Activated naive CD4-positive, alpha-beta T cell treated with anti-CD3 and anti-CD28 coated beads, Interleukin-2, amount 10 ng/mL, durations not matched to agents 7 days and 5 days (primary cell): ENCODE results near the gene RNF223.
"Not testable (repeated sequence)": the region's sequence is repeated elsewhere in the genome, so short reads cannot be mapped to it uniquely, and the experiment has no call there.

Experiments used
- CTCF ChIA-PET: fragments of 350-600 bp; sonication (Branson Sonifier 250); formaldehyde crosslinking; loops from one replicate; lab custom pipeline; 2021; ENCODE audit warnings: antibody characterized with exemption; lab: Charles Lee
- DNase-seq: peaks from one replicate; pipeline ENCODE4 v3.0.0-alpha.2; 2020
- H3K27ac Mint-ChIP-seq: one replicate; pipeline ENCODE4 v1.8.0; 2021; ENCODE audit warnings: mild to moderate bottlenecking, moderate library complexity, mixed read lengths
- H3K27me3 Mint-ChIP-seq: one replicate; pipeline ENCODE4 v1.8.0; 2021; ENCODE audit warnings: mild to moderate bottlenecking, mixed read lengths
- H3K36me3 Mint-ChIP-seq: one replicate; pipeline ENCODE4 v1.8.0; 2021; ENCODE audit warnings: mixed read lengths
- H3K4me1 Mint-ChIP-seq: one replicate; pipeline ENCODE4 v1.8.0; 2021; ENCODE audit warnings: mixed read lengths
- H3K4me3 Mint-ChIP-seq: one replicate; pipeline ENCODE4 v1.8.0; 2021; ENCODE audit warnings: mild to moderate bottlenecking, moderate library complexity, mixed read lengths
- H3K9me3 Mint-ChIP-seq: one replicate; pipeline ENCODE4 v1.8.0; 2021; ENCODE audit warnings: mixed read lengths

RNF223 gene

DNA sequence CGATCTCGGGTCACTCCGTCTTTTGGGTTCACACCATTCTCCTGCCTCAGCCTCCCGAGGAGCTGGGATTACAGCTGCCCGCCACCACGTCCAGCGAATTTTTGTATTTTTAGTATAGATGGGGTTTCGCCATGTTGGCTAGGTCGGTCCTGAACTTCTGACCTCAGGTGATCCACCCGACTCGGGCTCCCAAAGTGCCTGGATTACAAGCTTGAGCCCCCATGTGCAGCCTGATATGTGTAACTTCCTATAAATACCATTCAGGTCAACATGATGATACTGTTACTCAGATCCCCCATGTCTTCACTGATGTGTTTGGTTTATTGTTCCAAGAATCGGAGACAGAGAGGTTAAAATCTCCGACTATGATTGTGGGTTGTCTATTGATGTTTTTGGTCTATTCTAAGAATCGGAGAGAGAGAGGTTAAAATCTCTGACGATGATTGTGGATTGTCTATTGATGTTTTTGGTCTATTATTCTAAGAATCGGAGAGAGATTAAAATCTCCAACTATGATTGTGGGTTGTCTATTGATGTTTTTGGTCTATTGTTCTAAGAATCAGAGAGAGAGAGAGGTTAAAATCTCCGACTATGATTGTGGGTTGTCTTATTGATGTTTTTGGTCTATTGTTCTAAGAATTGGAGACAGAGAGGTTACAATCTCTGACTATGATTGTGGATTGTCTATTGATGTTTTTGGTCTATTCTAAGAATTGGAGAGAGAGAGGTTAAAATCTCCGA lies 24.7 kb upstream of the RNF223 start:
- peak overlapping the region; percentile 90 for H3K27ac Mint-ChIP-seq
- peak overlapping the region; percentile 39 for H3K4me3 Mint-ChIP-seq
- CTCF ChIA-PET, result no interaction called here
- no peak for DNase-seq
- H3K9me3 Mint-ChIP-seq, result peaks cover 48% of the 10 kb centered on the region
- H3K36me3 Mint-ChIP-seq, result peaks cover 39% of the 10 kb centered on the region
- peaks cover 41% of the 10 kb centered on the region for H3K4me1 Mint-ChIP-seq
- H3K27me3 Mint-ChIP-seq, result no peaks in the 10 kb centered on the region

DNA sequence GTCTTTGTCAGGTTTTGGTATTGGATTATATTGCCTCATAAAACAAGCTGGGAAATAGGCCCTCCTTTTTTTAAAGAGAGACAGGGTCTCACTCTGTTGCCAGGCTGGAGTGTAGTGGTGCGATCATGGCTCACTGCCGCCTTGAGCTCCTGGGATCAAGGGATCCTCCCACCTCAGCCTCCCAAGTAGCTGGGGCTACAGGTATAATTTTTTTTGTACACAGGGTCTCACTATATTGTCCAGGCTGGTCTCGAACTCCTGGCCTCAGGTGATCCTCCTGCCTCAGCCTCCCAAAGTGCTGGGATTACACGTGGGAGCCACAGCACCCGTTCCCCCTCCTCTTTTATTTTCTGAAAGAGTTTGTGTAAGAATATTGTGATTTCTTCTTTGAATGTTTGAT lies 22.0 kb upstream of the RNF223 start:
- H3K27ac Mint-ChIP-seq, DNase-seq, H3K4me3 Mint-ChIP-seq, H3K27me3 Mint-ChIP-seq, CTCF ChIA-PET: not testable (repeated sequence)
- Mint-ChIP-seq H3K9me3 (peaks cover 38% of the 10 kb centered on the region), H3K36me3 (peaks cover 25% of the 10 kb centered on the region), H3K4me1 (peaks cover 27% of the 10 kb centered on the region)

DNA sequence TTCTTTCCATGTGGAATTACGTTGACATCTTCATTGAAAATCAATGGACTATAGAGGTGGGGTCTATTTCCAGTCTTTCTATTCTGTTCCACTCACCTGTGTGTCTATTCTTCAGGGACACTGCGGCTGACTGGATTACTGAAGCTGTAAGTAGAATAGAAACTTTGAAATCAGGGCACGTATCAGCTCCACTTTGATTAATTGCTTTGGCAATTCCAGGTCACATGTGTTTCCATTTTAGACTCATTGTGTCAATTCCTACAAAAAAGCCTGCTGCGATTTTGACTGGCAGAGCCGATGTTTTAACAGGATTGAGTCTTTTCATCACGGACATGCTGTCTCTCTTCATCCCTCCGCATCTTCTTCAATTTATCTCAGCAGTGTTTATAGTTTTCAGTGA lies 20.9 kb upstream of the RNF223 start:
- DNase-seq, result no peak
- no peak overlapping the region for H3K27ac Mint-ChIP-seq
- peaks cover 21% of the 10 kb centered on the region for H3K4me1 Mint-ChIP-seq
- CTCF ChIA-PET, result no interaction called here
- H3K4me3 Mint-ChIP-seq, result no peak overlapping the region
- H3K9me3 Mint-ChIP-seq, result peaks cover 31% of the 10 kb centered on the region
- H3K36me3 Mint-ChIP-seq, result peaks cover 17% of the 10 kb centered on the region
- no peaks in the 10 kb centered on the region for H3K27me3 Mint-ChIP-seq

DNA sequence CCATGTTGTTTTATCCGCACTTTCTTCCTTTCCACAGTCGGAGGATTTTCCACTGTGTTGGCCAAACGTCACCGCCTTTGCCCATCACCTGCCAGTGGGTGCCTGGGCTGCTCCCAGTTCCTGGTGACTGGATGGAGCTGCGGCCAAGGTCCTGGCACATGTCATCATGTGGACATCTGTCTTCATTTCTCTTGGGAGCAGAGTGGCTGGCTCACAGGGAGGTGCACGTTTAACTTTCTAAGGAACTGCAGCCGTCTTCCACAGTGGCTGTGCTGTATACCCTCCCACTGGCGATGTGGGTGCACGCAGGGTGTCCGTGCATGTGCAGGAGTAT lies 19.5 kb upstream of the RNF223 start:
- Mint-ChIP-seq H3K36me3 (peaks cover 3% of the 10 kb centered on the region), H3K4me3 (no peak overlapping the region), H3K9me3 (peaks cover 18% of the 10 kb centered on the region), H3K27me3 (no peaks in the 10 kb centered on the region), H3K27ac (no peak overlapping the region), H3K4me1 (peaks cover 7% of the 10 kb centered on the region)
- DNase-seq, result no peak
- CTCF ChIA-PET, result no interaction called here

DNA sequence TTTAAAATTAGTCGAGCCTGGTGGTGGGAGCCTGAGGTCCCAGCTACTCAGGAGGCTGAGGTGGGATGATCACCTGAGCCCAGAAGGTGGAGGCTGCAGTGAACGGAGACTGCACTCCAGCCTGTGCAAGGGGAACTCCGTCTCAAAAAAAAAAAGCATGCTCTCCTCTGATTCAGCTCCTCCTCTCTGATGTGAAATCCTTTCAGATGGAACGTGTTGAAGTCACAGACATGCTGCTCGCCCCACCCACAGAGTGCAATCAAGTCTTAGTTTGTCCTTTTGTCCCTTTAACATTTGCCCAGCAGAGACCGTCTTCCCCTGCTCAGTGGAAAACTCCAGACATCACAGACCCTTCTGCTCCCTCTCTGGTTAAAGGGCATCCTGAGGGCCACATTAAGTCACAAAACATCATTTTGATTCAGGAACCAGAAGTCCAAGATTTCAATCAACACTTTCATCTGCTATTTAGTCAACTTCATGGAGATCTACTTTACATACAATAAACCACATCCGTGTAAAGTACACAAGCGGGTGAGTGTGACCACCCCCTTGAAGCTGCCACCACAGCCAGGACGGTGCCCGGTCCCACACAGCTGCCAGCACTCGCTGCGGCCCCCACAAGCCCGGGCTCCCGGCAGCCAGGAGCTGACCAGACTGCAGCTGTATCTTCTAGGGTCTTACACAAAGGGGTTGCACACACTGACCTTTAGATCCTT lies 18.9 kb upstream of the RNF223 start:
- Mint-ChIP-seq H3K4me1 (peaks cover 3% of the 10 kb centered on the region), H3K27me3 (no peaks in the 10 kb centered on the region), H3K36me3 (no peaks in the 10 kb centered on the region), H3K4me3 (no peak overlapping the region), H3K9me3 (peaks cover 14% of the 10 kb centered on the region), H3K27ac (no peak overlapping the region)
- CTCF ChIA-PET, result no interaction called here
- DNase-seq, result no peak

DNA sequence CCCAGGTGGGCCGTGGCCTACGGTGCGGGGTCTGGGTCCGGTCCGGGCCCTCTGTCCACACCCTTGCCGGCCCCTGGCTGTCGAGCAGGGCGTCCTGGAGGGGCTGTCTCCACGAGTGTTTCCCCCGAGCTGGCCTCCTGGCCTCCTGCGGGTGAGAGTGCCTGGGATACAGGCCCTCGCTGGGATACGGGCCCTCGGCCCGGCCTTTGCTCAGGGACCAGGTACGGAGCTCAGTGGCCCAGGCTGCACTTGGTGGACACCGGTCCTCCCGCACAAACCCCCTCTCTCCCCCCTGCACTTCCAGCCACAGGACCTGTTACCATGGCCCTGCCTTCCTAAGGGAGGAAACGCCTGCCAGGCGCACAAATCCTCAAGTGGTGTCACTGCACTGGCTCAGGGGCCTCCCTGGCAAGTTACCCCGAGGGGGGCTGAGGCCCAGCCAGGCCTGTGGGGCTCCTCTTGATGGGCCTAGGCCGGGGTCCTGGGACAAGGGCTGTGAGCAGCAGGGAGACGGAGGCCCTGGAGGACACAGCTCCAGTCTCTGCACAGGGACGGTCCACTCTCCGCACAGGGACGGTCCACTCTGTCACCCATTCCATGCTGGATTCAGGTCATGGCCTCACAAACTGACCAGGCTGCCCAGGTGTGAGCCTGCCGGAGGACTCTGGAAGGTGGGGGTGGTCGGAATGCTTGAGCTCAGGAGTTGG lies 18.2 kb upstream of the RNF223 start:
- H3K4me1 Mint-ChIP-seq, result no peaks in the 10 kb centered on the region

DNA sequence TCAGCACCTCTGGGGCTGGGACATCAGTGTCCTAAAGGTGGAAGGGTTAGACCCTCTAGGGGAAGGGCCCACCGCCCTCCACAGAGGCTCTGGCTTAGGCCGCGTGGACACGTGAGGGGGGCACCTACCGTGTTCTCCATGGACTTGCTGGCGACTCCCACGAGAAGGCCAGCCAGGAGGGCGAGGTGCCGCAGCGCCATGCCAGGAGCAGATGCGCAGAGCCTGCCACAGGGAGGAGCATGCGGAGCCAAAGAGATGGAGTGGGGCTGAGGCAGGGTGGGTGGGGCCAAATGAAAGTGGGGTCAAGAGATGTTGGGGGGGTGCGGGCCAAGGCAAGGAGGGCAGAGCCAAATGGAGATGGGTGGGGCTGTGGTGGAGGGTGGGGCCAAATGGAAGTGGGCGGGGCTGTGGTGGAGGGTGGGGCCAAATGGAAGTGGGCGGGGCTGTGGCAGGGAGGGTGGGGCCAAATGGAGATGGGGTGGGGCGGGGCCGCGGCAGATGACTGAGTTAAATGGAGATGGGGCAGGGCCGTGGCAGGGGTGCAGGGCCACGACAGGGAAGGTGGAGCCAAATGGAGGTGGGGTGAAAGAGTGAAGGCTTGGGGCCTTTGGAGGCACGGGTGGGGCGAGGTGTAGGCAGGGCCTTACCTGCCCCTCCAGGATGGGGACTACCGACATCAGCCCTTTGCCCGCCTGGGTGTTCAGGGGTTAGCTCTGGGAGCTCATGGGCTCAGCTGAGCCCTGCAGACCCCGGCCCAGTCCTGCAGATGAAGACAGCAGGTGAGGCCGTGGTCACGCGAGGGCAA lies 17.4 kb upstream of the RNF223 start:
- no peaks in the 10 kb centered on the region for H3K27me3 Mint-ChIP-seq
- DNase-seq, result no peak

More for the DNA sequence above, 18.2 kb upstream of the RNF223 start:
- no peak overlapping the region for H3K27ac Mint-ChIP-seq
- H3K27me3 Mint-ChIP-seq, result no peaks in the 10 kb centered on the region
- CTCF ChIA-PET, result no interaction called here
- H3K36me3 Mint-ChIP-seq, result no peaks in the 10 kb centered on the region
- DNase-seq, result no peak
- H3K4me3 Mint-ChIP-seq, result no peak overlapping the region
- peaks cover 10% of the 10 kb centered on the region for H3K9me3 Mint-ChIP-seq

DNA sequence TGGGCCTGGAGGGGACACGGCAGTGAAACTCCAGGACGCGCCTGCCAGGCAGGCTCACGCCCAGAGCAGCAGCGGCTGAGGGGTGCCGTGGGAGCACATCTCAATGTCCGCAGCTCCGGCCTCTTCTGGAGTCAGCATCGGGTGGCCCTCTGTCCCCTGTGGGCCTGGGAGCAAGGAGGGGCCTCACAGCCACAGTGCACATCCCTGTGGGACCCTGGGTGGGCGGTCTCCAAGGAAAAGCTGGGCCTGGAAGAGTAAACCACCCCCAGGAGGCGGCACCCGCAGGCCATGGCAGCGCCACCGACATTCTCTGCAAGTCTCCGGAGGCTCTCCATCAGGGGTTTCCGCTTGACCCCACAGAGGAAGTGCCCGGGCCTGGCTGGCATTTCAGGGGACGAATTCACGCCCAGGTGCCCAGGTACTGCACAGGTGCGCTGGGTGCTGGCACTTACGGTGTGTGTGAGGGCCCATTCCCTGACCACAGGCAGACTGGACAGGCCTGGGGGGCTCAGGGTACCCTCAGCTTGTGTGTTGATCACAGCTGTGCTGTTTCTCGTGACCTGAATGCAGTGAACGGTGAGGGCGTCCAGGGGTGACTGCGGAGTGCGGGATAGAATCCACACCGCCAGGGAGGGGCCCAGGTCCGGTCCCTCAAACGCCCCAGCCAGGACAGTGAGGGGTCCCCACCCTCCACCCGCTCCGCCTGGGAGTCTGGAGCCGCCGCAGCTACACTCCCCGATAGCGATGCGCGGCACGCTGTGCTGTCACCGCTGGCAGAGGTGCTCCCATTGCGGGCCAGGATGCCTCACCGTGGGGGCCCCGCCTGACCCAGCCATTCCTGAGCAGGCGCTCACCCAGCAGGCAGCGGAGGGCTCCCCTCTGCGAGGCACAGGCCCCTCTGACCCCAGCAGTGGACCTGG lies 16.6 kb upstream of the RNF223 start:
- H3K4me3 Mint-ChIP-seq, result no peak overlapping the region
- H3K4me1 Mint-ChIP-seq, result no peaks in the 10 kb centered on the region
- H3K36me3 Mint-ChIP-seq, result no peaks in the 10 kb centered on the region
- H3K9me3 Mint-ChIP-seq, result peaks cover 9% of the 10 kb centered on the region
- no peaks in the 10 kb centered on the region for H3K27me3 Mint-ChIP-seq
- DNase-seq, result no peak
- CTCF ChIA-PET, result no interaction called here
- H3K27ac Mint-ChIP-seq, result no peak overlapping the region

More for the DNA sequence above, 17.4 kb upstream of the RNF223 start:
- Mint-ChIP-seq H3K27ac (no peak overlapping the region), H3K4me1 (no peaks in the 10 kb centered on the region), H3K9me3 (peaks cover 10% of the 10 kb centered on the region), H3K4me3 (no peak overlapping the region), H3K36me3 (no peaks in the 10 kb centered on the region)
- CTCF ChIA-PET, result no interaction called here

DNA sequence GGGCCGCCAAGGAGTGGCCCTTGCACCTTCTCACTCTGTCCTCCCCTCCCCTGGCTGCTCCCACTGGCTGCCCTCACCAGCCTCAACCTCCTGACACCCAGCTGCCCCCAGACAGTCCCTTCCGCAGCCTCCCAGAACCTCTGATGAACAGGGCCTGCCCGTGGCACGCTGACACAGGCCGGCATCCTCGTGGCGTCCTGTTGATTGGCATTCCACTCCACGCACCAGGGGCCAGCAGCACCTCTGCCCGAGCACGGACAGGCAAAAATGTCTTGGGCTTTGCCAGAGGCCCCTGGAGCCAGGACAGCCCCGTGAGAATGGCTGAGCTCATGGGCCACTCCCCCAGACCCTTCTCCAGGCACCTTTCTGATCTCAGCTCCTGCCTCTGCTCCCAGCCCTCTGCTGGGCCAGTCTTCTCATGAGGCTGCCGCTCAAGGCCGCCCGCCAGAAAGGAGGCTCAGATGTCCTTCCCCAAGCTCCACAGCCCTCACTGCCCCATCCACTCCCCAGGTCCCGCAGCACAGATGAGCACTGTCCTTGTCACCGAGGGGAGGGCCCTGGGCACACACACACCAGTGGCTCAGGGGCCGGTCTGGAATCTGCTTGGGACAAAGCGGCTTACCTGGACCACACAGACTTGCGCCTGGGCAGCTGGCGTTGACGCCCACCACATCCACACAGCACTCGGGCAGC lies 15.8 kb upstream of the RNF223 start:
- no peak overlapping the region for H3K4me3 Mint-ChIP-seq
- CTCF ChIA-PET, result no interaction called here
- no peaks in the 10 kb centered on the region for H3K4me1 Mint-ChIP-seq
- H3K27ac Mint-ChIP-seq, result no peak overlapping the region
- H3K27me3 Mint-ChIP-seq, result no peaks in the 10 kb centered on the region
- DNase-seq, result no peak
- no peaks in the 10 kb centered on the region for H3K36me3 Mint-ChIP-seq
- peaks cover 5% of the 10 kb centered on the region for H3K9me3 Mint-ChIP-seq

DNA sequence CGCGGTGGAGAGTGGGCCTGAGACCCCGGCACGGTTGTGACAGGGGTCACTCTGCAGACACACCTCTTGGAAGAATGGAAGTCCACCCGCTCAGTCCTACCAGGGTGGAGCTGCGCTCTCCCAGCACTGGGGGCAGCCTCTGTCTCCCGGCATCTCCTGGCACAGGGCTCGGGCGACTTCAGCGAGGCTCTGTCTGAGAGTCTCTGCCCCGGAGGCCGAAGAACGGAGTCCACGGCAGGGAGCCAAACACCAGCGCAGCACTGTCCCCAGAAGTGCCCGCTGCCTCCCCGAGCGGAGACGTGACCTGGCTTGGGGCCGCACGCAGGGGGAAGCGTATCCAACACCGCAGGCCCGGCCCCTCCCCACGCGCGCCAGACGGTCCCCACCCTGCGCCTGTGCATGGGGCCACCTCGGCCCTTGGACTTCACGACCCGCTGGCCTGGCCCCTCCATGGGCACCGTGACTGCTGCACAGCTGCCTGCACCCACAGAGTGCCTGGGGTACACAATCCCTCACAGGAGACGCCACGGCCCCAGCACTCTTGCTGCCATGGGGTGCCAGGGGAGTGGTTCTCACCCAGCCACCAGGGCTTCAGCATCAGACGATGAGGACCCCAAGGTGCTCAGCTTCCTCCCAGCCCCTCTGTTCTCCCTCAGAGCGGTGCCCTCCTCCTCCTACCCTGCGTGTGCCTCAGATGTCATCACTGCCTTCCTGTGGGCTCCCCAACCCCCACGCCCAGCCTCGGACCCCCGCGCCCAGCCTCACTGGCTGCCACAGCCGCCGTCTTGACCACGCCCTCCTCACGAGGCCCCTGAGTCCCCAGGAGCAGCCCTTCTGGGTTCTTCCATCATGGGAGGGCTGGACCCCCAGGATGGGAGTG lies 14.9 kb upstream of the RNF223 start:
- CTCF ChIA-PET, result no interaction called here
- no peak overlapping the region for H3K27ac Mint-ChIP-seq
- peaks cover 3% of the 10 kb centered on the region for H3K9me3 Mint-ChIP-seq
- H3K4me3 Mint-ChIP-seq, result no peak overlapping the region
- no peaks in the 10 kb centered on the region for H3K27me3 Mint-ChIP-seq
- H3K4me1 Mint-ChIP-seq, result no peaks in the 10 kb centered on the region
- no peaks in the 10 kb centered on the region for H3K36me3 Mint-ChIP-seq
- DNase-seq, result no peak

DNA sequence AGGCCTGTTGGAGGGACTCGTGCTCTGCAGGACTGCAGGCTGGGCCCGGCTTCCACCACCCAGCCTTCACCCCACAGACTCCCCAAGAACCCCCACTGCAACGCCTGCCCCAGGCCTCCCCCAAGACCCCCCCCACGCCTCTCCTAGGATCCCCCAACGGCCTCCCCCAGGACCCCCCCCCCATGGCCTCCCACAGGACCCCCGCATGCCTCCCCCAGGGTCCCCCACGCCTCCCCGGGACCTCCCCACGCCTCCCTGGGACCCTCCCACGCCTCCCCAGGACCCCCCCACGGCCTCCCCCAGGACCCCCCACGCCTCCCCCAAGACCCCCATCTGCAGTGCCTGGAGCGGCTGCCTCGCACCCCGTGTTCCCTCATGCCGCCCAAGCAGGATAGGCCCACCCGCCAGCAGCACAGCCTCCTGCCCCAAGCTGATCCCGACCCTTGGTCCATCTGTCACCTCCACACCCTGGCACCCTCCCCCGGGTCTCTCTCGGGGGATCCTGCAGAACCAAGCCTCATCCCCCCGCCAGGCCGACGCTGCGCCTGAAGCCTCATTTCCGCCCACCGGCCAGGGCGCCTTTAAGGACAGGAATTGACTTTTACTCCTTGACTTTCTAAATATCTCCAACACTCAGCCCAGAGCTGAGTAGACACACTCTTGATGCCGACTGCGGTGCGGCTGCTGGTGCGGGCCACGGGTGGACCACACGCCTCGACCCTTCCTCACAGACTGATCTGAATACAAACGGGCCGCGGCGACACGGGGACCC lies 14.1 kb upstream of the RNF223 start:
- DNase-seq, result no peak

More for the DNA sequence above, 14.1 kb upstream of the RNF223 start:
- H3K36me3 Mint-ChIP-seq, result no peaks in the 10 kb centered on the region
- H3K27ac Mint-ChIP-seq, result no peak overlapping the region
- peaks cover 3% of the 10 kb centered on the region for H3K9me3 Mint-ChIP-seq
- CTCF ChIA-PET, result no interaction called here
- no peaks in the 10 kb centered on the region for H3K4me1 Mint-ChIP-seq
- H3K27me3 Mint-ChIP-seq, result no peaks in the 10 kb centered on the region
- H3K4me3 Mint-ChIP-seq, result no peak overlapping the region
